ENCODE results near the gene PHAF1.

PHAF1 gene

DNA sequence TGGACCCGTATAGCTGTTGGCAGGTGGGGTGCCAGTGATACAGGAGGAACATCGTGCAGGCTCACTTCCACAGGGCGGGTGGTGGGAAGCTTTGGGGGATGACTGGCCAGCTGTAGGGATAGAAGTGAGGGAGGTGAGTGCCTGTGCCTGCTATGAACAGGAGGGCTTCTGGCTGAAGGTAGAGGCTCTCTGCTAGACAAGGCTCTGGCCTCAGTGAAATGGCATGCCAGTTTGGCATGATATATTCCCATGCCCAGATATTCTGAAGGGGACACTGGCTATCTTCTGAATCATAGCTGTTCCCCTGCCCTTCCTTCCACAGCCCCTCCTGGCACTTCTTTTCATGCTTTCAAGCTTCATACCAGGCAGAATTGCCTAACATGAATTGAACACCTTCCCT, 19.1 kb downstream of the PHAF1 start:
- Histone ChIP-seq H3K9me3 (no peaks in the 10 kb centered on the region), H3K4me1 (no peaks in the 10 kb centered on the region), H3K4me3 (ENCODE audit: low read depth, low read length) (no peak overlapping the region), H3K36me3 (peaks cover 24% of the 10 kb centered on the region), H3K27me3 (no peaks in the 10 kb centered on the region)
- TF ChIP-seq, protein P1, sequence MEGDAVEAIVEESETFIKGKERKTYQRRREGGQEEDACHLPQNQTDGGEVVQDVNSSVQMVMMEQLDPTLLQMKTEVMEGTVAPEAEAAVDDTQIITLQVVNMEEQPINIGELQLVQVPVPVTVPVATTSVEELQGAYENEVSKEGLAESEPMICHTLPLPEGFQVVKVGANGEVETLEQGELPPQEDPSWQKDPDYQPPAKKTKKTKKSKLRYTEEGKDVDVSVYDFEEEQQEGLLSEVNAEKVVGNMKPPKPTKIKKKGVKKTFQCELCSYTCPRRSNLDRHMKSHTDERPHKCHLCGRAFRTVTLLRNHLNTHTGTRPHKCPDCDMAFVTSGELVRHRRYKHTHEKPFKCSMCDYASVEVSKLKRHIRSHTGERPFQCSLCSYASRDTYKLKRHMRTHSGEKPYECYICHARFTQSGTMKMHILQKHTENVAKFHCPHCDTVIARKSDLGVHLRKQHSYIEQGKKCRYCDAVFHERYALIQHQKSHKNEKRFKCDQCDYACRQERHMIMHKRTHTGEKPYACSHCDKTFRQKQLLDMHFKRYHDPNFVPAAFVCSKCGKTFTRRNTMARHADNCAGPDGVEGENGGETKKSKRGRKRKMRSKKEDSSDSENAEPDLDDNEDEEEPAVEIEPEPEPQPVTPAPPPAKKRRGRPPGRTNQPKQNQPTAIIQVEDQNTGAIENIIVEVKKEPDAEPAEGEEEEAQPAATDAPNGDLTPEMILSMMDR (IDR thresholded peaks at IDR 0.05; ENCODE audit: low read depth, low read length) = no peak
- DNase-seq = no peak

DNA sequence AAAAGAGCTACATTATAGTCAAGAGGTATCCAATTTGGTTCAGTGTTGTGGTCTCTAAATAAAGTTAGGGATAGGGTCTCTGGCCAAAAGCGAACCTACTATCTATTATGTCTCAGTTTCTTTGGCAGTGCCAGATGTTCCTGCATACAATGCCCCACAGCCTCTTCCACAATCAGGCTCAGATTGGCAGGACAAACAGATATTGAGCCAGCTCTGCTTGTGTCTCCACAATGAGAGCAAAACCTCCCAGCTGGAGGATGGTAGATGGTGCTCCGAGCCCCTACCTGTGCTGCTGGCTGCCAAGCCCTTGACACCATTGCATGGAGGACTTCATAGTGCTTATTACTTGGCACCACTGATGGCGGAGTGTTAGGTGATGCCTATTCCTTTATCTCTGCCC, 19.7 kb downstream of the PHAF1 start:
- Histone ChIP-seq H3K9me3 (no peaks in the 10 kb centered on the region), H3K36me3 (peaks cover 30% of the 10 kb centered on the region), H3K4me1 (no peaks in the 10 kb centered on the region), H3K4me3 (ENCODE audit: low read depth, low read length) (no peak overlapping the region), H3K27me3 (no peaks in the 10 kb centered on the region)
- TF ChIP-seq, protein P1 (IDR thresholded peaks at IDR 0.05; ENCODE audit: low read depth, low read length) = no peak
- no peak for DNase-seq

GRCh38 chr16:67137605-67138004, 27.9 kb downstream of the PHAF1 start:
- H3K36me3 ChIP-seq = peaks cover 69% of the 10 kb centered on the region
- no peak overlapping the region for H3K4me3 ChIP-seq (ENCODE audit: low read depth, low read length)
- H3K27me3 ChIP-seq = no peaks in the 10 kb centered on the region
- DNase-seq = no peak
- TF ChIP-seq, protein P1 (IDR thresholded peaks at IDR 0.05; ENCODE audit: low read depth, low read length) = no peak
- no peaks in the 10 kb centered on the region for H3K4me1 ChIP-seq
- no peaks in the 10 kb centered on the region for H3K9me3 ChIP-seq

DNA sequence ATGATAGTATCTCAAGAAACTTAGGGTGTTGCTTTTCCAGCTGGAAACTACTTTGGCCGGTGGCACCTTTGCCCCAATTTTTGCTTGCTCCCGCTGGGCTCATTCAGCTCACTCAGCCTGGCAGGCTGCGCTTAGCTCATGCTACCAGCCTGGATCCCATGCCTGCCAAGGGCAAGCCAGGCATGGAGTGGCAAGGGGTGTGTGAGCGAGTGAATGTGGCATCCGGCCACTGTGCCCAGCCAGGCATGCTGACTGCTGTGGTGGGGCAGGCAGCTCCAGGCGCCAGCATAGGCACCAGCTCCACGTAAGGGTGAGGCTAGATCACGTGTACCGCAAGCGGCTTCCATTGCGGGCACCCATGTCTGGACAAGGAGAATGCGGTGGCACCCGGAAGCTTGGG, 31.6 kb downstream of the PHAF1 start:
- no peaks in the 10 kb centered on the region for H3K27me3 ChIP-seq
- no peaks in the 10 kb centered on the region for H3K4me1 ChIP-seq
- DNase-seq = no peak
- H3K36me3 ChIP-seq = peaks cover 76% of the 10 kb centered on the region
- no peaks in the 10 kb centered on the region for H3K9me3 ChIP-seq
- H3K4me3 ChIP-seq (ENCODE audit: low read depth, low read length) = no peak overlapping the region
- TF ChIP-seq, protein P1 (IDR thresholded peaks at IDR 0.05; ENCODE audit: low read depth, low read length) = no peak

DNA sequence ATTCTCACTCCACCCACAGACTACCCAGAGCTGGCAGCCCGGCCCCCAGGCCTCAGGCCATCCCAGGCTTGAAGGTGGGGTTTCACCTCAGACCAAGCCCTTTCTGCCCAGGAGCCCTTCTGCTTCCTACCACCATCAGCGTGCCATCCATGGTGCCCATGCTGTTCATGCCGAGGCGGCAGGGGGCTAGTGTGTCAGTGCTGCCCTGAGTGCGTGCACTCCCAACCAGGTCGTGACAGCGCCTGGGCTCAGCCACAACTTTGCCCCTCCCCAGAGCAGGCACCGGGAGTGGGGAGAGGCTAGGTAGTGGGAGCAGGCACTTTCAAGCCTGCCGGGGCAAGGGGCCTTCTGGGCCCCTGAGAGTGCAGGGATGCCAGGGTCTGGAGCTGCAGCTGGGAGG, 32.6 kb downstream of the PHAF1 start:
- peaks cover 80% of the 10 kb centered on the region for H3K36me3 ChIP-seq
- H3K27me3 ChIP-seq = no peaks in the 10 kb centered on the region
- TF ChIP-seq, protein P1 (IDR thresholded peaks at IDR 0.05; ENCODE audit: low read depth, low read length) = no peak
- no peak overlapping the region for H3K4me3 ChIP-seq (ENCODE audit: low read depth, low read length)
- H3K9me3 ChIP-seq = no peaks in the 10 kb centered on the region
- DNase-seq = no peak
- no peaks in the 10 kb centered on the region for H3K4me1 ChIP-seq

DNA sequence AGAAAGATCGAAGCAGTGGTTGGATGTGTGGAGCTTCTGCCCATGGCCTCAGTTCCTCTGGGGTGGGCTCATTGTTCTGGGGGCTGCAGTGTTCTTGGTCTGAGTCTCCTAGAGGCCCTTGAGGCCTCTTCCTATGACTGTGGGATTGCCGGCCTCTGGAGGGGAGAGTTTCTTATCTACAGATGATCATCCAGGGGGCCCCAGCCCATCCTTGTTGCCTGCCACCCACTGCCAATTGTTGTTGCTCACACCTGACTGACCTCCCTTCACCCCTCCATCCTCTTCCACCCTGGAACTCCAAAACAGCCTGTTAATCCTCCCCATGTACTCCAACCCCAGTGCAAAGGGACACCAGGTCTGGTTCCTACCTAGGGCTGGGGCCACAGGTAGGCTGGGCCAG, 35.2 kb downstream of the PHAF1 start:
- TF ChIP-seq, protein P1 (IDR thresholded peaks at IDR 0.05; ENCODE audit: low read depth, low read length) = no peak
- H3K4me3 ChIP-seq (ENCODE audit: low read depth, low read length) = no peak overlapping the region
- H3K36me3 ChIP-seq = peaks cover 80% of the 10 kb centered on the region
- no peaks in the 10 kb centered on the region for H3K9me3 ChIP-seq
- DNase-seq = no peak
- no peaks in the 10 kb centered on the region for H3K4me1 ChIP-seq
- no peaks in the 10 kb centered on the region for H3K27me3 ChIP-seq
